Measurements from ENCODE around the gene MRPL48. TPM values are rescaled to one million over a fixed set of nuclear protein-coding genes. Genes with fewer than 3 reads are reported as not detected.

Gene MRPL48
- total and polyA plus RNA-seq, 2 of the 8 experiments (the other 6 are each of a cell fraction or from before 2014, with no cell fraction given): 34.9 to 59.9 TPM

DNA sequence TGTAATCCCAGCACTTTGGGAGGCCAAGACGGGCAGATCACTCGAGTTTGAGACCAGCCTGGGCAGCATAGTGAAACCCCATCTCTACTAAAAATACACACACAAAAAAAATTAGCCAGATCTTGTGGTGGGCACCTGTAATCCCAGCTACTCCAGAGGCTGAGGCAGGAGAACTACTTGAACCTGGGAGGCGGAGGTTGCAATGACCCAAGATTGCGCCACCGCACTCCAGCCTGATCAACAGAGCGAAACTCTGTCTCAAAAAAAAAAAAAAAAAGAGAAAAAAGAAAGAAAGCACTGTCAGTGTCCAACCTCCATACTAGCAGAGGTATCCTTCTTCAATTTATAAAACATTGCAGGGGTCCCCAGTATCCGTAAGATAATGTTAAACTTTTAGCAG, 44.6 kb upstream of the MRPL48 start:
- peak; percentile 21; the same call in 1 of the 2 replicates for TF ChIP-seq CEBPB (IDR thresholded peaks at IDR 0.05; ENCODE audit: low read depth, low read length)
- TF ChIP-seq RNF2 (IDR thresholded peaks at IDR 0.05; ENCODE audit: borderline replicate concordance, low read depth, low read length, missing control alignments, poor library complexity, severe bottlenecking): no peak
- Histone ChIP-seq H3K4ac (replicated peaks; ENCODE audit: insufficient read length, low read depth, low read length) (no peak overlapping the region), H3K18ac (ENCODE audit: extremely low read depth, low read length) (no peak overlapping the region), H2BK15ac (ENCODE audit: low read length) (no peak overlapping the region), H3K4me1 (replicated peaks in 1 of 4; ENCODE audit: control insufficient read depth in 3 of 4, insufficient read depth in 4 of 4, low read length in 3 of 4) (peaks cover 0 to 3% (median 0%) of the 10 kb centered on the region in 4 experiments; a peak in 1 of 7 replicates), H3K9ac (replicated peaks in 1 of 4; ENCODE audit: extremely low read depth in 1 of 4, low read depth in 3 of 4, low read length in 3 of 4) (no peak overlapping the region), H2BK5ac (ENCODE audit: low read depth, low read length) (no peak overlapping the region), H3K23ac (ENCODE audit: insufficient read length) (no peak overlapping the region), H2AK5ac (ENCODE audit: low read depth, low read length) (no peak overlapping the region), H3K4me2 (ENCODE audit: insufficient read depth in 1 of 2, low read depth in 2 of 2, low read length in 2 of 2) (no peak overlapping the region), H3K23me2 (ENCODE audit: low read depth, low read length) (no peaks in the 10 kb centered on the region), H3K9me3 (ENCODE audit: insufficient read depth in 2 of 2, low read depth in 1 of 2, low read length in 1 of 2) (no peaks in the 10 kb centered on the region; a peak in 1 of 4 replicates), H3K27ac (ENCODE audit: low read depth, low read length) (no peak overlapping the region), H4K5ac (ENCODE audit: insufficient read length, low read depth, low read length) (no peak overlapping the region), H2BK12ac (ENCODE audit: low read depth, low read length) (no peak overlapping the region), H3K14ac (ENCODE audit: insufficient read length) (no peak overlapping the region), H4K8ac (ENCODE audit: extremely low read depth, insufficient read depth, low read length) (no peak overlapping the region), H2BK20ac (ENCODE audit: low read length) (no peak overlapping the region), H3K79me2 (ENCODE audit: control insufficient read depth in 1 of 2, insufficient read depth in 2 of 2, low read length in 2 of 2) (peaks cover 3 to 85% of the 10 kb centered on the region in 2 experiments; a peak in 3 of 4 replicates), H2AFZ (ENCODE audit: low read length) (no peak overlapping the region), H2BK120ac (replicated peaks; ENCODE audit: low read depth, low read length) (no peak overlapping the region), H3K79me1 (ENCODE audit: low read depth, low read length) (peaks cover 17% of the 10 kb centered on the region), H3K4me3 (ENCODE audit: extremely low read depth in 1 of 4, insufficient read depth in 2 of 4, low read depth in 3 of 4, low read length in 4 of 4) (no peak overlapping the region), H3K36me3 (ENCODE audit: control insufficient read depth in 2 of 4, insufficient read depth in 4 of 4, low read length in 3 of 4) (no peaks in the 10 kb centered on the region), H3K56ac (replicated peaks; ENCODE audit: insufficient read length, low read depth, low read length) (no peak overlapping the region), H4K20me1 (replicated peaks in 1 of 2; ENCODE audit: control insufficient read depth in 1 of 2, insufficient read depth in 2 of 2, low read length in 2 of 2) (peaks cover 0 to 5% of the 10 kb centered on the region in 2 experiments), H4K91ac (replicated peaks; ENCODE audit: insufficient read length, low read length) (no peak overlapping the region), H3K27me3 (replicated peaks in 1 of 4; ENCODE audit: control insufficient read depth in 3 of 4, extremely low read depth in 1 of 4, insufficient read depth in 3 of 4, low read length in 3 of 4) (no peaks in the 10 kb centered on the region)
- ChIA-PET CTCF (ENCODE audit: partially characterized antibody) (interaction anchor here (0.8 to 1.1 kb wide), 3 partner anchors 14 to 189 kb away, joined by 3 read pairs; no protein-coding TSS in a partner anchor), POLR2A (ENCODE audit: partially characterized antibody) (interaction anchor here (0.6 to 1.9 kb wide), 3 partner anchors 9 to 18 kb away, joined by 4 to 8 read pairs (median 4); partner anchors contain the start of gene RAB6A)
- DNase-seq (ENCODE audit: low read depth in 1 of 2, low spot score in 2 of 2) (no peak), FAIRE-seq (no peak)
- WGBS, 2 experiments (ENCODE audit: extremely low coverage in 1 of 2, insufficient coverage in 1 of 2, insufficient read length in 1 of 2, insufficient replicate concordance in 2 of 2, low coverage in 1 of 2, low lambda C conversion rate in 2 of 2, missing lambda C conversion rate in 1 of 2): 94% methylated on average over 7 of the region's 7 CpGs; no CpG with 5 or more reads in 1 of the 2 experiments
